Measurements from ENCODE around the gene TRIOBP.
"Not testable (repeated sequence)": the region's sequence is repeated elsewhere in the genome, so short reads cannot be mapped to it uniquely, and the experiment has no call there.

TRIOBP gene

DNA sequence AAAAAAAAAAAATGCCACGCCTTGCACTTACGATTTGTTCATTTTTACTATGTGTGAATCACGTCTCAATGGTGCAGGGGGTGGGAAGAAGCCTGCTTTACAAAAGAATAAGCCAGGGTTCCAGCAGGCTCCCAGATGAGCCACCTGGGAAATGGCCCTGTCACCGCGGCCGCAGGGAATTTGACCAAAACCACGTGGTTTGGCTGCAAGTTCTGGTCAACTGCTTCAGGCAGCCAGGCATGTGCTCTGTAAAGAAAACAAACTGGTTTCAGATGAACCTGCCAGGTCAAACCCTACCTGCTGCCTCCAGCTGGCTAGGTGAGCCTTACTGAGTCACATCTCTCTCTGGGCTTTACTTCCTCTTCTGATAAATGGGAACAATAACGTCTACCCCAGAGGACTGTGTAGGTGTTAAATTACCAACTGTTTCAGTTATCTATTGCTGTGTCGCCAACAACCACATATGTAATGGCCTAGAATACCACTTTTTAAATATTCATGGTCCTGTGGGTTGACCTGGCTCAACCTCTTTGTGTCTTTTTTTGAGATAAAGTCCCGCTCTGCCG is 80.4 kb downstream of the TRIOBP start:
- DNase-seq (ENCODE audit: low spot score) = peak; percentile 87

DNA sequence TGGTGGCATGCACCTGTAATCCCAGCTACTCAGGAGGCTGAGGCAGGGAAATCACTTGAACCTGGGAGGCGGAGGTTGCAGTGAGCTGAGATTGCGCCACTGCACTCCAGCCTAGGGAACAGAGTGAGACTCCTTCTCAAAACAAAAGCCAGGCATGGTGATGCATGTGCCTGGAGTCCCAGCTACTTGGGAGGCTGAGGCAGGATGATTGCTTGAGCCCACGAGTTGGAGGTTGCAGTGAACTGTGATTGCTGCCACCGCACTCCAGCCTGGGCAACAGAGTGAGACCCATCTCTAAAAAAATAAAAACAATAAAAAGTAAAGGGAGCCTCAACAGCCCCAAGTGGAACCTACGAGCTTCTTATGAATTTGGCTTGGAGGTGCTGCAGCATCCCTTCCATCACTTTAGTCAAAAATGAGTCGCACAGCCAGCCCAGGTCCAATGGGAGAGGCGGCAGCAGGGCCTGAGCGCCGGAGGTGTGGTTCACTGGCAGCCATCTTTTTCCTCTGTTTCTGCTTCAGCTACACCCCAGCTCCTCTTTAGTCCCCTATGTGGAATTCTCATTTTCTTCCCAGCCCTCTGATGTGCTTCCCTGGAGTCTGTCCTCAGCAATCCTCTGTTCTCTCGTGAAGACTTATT is 81.6 kb downstream of the TRIOBP start:
- DNase-seq (ENCODE audit: low spot score) = no peak

DNA sequence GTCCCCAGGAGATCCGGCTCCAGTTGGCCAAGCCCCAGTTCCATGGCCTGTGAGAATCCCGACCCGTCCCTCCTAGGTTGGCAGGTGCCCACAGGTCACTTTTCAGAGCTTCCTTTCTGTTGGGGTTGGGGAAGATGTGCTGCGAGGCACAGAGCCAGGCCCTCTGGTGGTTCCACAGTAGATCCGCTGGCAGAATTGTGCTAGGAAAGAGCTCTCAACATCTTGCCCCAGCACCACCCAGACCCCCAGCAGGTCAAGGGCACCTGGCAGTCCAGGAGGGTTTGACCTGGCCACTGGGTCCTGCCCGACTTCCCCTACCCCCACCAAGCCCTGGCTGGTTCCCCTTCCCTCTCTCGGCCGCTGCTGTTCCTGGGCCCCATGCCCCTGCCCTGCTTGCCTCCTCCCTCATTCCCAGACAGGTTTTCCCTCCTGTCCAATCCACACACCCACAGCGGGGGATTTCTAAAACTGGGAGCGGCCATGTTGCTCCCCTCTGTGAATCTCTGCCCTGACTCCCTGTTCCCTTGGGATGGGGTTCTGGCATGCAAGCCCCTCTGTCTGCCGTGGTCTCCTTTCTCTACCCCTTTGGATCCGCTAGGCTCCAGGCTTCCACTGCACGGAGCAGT is 84.7 kb downstream of the TRIOBP start:
- no peak for DNase-seq (ENCODE audit: low spot score)

DNA sequence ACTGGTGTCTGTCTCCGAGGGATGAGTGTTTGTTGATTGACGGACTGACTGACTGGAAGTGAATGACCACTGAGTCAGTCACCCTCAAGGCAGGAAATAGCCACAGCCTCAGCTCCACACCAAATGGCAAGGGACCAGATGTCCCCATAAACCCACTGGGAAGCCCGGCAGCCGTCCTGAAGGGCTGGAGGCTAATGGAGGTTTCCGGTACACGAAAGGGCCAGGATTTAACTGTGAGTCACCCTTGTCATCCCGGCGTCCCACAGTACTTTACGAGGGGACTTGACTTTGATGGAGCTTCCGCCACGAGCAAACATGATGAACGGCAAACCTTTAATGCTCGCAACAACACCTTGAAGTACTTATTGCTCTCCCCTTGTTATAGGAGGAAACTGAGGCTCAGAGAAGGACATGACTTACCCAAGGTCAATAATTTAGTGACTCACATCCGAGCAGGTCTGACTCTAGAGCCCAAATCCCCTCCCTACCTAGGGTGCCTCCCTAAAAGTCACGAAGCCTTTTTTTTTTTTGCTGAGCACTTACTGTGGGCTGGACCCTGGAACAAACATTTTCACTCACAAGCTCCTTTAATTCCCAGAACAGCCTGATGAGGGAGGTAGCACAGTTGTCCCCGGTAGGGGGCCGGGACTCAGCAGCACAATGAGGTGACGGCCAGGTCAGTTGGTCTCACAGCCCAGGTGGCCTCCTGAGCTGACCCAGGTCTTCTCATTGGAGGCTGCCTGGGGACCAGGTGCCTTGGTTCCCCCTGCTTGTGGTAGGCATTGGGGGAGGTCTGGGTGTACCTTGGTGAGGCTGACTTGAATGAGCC is 85.7 kb downstream of the TRIOBP start:
- peak; percentile 66 for DNase-seq (ENCODE audit: low spot score)

DNA sequence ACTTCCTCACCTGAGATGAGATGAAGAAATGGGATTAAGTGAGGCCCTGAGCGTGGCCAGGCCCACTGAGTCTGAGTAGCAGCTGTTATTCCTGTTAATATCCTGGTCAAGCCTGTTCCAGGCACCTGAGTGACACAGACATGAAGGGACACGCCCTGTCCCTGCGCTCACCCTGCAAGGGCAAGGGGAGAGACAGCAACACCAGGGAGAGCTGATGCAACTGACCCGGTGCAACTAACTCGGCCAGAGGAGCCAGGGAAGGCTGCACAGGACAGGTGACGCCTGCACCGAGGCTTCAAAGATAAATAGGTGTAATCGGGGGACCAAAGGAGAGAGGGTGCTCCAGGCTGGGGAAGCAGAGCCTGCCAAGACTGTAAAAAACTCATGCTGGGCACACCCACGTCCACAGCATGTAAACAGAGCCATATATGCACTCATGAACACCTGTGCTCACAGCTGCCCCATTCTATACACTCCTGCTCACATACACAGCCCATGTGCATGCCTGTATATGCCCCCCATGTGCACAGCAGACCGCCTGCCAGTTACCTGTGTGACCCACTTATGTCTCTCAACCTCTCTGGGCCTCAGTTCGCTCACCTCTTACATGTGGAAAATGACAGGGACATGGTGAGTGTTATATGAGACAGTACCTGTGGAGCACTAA is 88.1 kb downstream of the TRIOBP start:
- DNase-seq (ENCODE audit: low spot score) = peak; percentile 73

DNA sequence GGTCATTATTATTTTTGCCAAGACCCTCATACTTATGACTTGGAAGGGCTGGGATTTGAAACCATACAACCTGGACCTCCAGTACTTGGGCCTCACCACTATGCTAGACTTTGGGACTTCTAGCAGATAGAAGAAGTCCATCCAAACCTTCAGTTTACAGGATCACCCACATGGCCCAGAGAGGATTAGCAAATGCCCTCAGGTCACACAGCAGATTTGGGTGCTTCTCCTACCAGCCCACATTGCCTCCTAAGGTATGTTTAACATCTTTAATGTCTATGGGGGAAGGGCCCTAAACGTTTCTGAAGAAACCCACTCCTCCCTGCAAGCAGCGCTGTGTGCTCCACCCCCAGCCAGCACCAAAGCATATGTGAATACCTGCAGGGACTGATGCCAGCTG is 93.4 kb downstream of the TRIOBP start:
- no peak for DNase-seq (ENCODE audit: low spot score)

DNA sequence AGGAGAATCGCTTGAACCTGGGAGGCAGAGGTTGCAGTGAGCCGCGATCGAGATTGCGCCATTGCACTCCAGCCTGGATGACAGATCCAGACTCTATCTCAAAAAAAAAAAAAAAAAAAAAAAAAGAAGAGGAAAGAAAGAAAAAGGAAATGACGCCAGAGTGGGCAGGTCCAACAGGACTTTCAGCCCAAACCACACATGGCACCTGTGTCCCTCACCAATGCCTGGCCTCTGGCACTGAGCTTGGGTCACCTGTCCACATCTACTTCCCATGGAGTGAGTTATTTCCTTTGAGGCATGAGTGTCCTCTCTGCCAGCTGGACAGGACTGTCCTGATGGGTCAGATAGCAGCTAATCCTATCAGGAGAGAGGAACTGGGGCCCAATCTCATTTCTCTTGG is 95.6 kb downstream of the TRIOBP start:
- no peak for DNase-seq (ENCODE audit: low spot score)

DNA sequence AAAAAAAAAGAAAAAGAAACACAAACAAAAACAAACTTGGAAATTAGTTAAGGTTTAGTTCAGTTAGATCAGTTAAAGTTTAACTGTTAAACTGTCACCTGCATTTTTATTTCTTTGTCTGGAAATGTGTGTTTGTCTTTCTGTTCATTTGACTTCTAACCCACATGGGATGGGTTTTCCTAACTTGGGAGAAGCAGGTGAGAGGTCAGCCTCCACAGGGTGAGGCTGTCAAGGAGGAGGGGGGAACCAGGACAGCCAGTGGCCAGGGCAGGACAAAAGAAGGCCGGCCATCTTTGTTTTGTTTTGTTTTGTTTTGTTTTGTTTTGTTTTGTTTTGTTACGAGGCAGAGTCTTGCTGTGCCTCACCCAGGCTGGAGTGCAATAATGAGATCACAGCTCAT is 97.5 kb downstream of the TRIOBP start:
- no peak for DNase-seq (ENCODE audit: low spot score)

DNA sequence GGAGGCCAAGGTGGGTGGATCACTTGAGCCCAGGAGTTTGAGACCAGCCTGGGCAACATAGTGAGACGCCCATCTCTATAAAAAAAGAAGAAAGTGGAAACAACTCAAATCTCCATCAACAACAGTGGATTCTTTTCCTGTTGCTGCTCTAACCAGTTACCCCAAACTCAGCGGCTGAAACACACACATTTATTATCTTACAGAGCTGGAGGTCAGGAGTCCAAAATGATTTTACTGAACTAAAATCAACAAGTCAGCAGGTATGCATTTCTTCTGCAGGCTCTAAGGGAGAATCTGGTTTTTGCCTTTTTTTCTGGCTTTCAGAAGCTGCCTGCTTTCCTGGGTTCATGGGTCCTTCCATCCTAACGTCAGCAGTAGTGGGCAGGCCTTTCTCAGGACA is 99.2 kb downstream of the TRIOBP start:
- no peak for DNase-seq (ENCODE audit: low spot score)

DNA sequence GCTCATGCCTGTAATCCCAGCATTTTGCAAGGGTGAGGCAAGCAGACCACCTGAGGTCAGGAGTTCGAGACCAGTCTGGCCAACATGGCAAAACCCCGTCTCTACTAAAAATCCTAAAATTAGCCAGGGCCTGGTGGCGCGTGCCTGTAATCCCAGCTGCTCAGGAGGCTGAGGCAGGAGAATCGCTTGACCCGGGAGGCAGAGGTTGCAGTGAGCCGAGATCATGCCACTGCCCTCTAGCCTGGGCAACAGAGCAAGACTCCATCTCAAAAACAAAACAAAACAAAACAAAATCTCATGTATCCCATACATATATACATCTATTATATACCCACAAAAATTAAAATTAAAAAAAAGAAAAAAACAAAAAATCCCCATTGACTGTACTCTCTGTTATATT is 100.4 kb downstream of the TRIOBP start:
- not testable (repeated sequence) for DNase-seq (ENCODE audit: low spot score)

DNA sequence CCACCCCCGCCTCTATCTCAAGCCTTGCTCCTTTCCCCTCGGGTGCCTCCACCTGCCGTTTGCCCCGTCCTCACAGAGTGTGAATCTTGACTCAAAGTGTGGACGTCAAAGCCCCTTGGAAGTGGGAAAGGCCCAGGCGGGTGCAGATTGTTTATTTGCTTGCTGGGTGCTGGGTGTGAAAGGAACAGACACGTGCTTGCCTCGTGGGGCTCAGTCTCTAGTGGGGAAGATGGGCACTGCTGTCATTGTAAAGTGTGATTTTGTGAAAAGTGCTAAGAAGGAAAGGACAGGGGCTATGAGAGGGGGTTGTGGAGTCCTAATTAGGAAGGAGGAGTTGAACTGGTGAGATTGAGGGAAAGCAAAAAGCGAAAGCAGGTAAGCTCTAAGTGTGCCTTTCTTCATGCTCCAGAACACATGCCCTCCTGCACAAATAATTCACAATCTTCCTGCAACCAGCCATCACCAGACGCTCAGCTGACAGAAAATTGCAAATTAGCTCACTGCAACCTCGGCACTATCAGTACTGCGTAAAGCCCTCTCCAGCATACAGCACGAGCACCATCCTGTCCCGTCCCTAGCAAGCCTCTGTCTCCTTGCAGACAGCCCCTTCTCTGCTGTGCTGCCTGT is 101.1 kb downstream of the TRIOBP start:
- DNase-seq (ENCODE audit: low spot score) = no peak

DNA sequence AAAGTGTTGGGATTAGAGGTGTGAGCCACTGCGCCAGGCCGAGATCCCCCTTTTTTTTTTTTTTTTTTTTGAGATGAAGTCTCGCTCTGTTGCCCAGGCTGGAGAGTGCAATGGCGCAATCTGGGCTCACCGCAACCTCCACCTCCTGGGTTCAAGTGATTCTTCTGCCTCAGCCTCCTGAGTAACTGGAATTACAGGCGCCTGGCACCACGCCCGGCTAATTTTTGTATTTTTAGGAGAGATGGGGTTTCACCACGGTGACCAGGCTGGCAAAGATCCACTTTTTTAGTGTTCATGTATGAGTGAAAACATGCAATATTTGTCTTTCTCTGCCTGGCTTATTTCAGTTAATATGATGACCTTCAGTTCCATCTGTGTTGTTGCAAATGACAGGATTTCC is 103.1 kb downstream of the TRIOBP start:
- not testable (repeated sequence) for DNase-seq (ENCODE audit: low spot score)

DNA sequence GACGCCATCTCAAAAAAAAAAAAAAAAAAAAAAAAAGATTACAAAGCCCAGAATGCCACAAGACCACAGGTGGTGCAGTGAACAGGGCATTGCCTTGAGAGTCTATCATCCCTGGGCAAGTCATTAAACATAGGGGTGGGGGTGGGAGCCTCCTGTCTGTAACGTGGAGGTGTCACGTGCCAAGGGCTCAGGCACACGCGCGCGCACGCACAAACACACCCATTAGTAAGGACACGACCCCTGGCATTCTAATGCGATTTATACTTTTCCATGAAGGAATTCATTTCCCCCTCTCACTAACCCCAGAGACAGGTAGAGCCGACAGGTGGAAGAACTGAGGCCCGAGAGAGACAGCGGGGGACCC is 105.1 kb downstream of the TRIOBP start:
- no peak for DNase-seq (ENCODE audit: low spot score)

DNA sequence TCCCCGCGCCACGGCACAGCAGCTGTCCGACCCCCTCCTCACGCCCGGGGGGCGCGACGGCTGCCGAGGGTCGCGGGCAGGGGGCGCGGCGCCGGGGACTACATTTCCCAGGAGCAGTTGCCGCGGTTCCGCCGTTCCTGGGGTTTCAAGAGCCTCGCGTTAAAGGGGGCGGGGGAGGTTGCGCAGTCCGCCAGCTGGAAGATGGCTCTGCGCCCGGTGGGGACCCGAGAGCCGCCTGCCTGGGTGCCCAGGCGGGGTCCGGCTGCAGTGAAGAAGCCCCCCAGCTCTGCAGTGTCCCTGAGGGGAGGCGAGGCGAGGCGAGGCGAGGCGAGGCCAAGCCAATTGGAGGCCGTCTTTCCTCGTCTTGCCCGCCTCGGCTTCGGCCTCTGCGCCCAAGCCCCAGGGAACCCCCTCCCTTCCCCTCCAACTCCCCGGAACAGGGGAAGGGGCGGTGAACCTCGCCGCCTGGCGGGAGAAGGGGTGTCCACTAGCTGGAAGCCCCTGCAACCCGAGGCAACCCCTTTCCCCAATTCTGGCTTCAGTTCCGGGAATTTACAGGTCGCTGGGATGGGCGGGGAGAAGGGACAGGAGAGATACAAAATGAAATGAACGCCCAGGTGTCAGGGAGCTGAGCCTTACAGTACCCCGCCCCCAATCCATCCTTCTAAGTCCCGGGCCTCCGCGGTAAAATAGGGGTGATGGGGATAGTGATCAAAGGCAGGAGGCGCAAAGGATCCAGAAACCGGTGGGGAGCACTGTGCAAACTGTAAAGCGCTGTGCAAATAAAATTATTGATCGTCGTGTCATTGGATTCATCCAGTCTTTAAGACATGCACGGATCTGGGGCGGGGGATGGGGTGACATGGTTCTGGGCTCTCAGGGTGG is 105.7 kb downstream of the TRIOBP start:
- DNase-seq (ENCODE audit: low spot score) = no peak

DNA sequence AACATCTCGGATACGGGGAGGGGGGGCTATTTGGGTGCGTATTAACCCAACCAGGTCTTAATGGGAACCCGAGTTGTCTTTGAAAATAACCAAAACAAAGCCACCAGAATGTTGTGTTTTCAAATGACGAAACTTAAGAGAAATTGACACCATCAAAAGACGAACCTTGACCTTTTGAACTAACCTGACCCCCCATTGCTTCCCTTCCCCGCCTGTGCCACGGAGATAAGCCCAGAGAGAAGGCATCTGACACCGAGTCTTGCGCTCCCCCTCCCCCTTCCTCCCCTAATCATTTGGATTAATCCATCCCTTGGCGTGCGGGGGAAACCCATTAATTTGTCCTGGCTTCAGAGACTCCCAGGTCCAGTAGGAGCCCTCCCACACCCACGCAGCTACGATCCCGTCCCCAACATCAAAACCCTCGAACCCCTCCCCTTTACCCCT is 106.4 kb downstream of the TRIOBP start:
- DNase-seq (ENCODE audit: low spot score) = no peak

DNA sequence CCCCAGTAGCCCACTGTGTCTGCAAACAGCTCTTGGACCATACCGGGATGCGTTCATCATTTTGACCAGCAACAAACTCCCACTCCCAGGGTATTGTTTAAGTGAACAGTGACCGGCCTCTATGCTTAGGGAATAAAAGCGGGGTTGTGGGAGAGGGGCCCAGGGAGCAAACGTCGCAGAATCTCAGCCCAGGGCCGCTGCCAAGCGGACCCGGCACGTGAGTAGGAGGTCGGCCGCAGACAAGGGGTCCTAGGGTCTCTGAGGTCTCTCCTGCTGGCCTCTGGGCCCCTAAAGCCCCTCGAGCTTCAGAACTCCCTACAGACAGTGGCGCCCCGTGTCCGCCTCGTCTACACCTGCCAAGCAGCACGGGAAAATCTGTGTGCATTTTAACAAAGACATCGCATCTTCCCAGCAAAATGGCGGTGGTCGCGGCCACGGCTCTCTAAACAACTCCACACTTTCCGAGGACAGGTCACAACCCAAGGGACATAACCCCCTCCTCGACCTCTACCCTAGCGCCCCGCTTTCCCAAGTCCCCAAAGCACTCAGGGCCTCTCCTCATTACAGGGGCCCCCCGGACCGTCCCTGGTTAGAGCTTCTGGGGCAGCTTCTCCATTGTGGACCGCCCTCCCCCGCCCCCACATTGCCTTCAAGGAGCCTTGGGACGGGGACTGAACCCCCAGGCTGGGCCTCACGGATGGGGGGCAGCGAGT is 106.9 kb downstream of the TRIOBP start:
- DNase-seq (ENCODE audit: low spot score) = no peak

DNA sequence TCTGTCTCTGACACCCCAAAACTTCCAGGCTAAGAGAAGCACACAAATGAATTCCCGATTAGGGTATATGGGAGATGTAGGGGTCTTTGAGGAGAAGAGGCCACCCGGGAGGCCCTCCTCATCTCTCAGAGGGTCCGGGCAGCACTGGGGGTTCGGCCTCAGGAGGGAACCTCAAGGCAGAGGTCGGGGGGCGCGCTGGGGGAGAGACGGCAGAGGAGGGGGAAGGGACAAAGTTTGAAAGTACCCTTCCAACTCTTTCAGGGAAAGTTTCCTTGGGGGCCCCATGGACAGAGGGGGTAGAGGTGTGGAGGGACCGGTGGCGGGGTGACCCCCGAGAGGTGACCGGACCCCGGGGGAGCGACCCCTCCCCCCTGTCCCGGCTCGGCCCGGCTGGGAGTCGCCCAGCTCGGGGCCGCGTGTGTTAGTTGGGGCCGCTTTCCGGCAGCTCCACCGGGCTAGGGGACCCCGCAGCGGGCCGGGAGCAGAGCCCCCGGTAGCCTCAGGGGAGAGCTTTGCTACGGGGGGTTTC is 107.6 kb downstream of the TRIOBP start:
- no peak for DNase-seq (ENCODE audit: low spot score)

DNA sequence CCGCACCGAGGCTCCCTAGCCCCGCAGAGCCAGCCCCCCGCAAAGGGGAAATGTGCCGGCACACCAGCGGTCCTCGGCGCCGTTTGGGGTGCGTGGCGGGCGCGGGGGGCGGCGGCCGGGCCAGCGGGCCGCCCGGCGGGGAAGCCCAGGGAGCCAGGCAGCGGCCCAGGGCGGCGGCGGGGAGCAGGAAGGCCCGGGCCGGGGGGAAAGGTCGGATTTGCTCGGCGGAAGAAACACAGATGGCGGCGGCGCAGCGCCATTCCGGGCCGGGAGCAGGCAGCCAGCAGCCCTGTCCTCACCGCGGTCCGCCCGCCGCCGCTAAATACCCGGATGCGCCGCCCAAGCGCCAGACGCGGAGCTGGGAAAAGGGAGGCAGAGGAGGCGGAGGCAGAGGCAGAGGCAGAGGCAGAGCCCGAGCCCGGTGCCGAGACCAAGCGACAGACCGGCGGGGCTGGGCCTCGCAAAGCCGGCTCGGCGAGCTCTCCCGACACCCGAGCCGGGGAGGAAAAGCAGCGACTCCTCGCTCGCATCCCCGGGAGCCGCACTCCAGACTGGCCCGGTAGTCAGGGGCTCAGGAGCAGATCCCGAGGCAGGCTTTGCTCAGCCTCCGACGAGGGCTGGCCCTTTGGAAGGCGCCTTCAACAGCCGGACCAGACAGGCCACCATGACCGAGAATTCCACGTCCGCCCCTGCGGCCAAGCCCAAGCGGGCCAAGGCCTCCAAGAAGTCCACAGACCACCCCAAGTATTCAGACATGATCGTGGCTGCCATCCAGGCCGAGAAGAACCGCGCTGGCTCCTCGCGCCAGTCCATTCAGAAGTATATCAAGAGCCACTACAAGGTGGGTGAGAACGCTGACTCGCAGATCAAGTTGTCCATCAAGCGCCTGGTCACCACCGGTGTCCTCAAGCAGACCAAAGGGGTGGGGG is 108.3 kb downstream of the TRIOBP start:
- DNase-seq (ENCODE audit: low spot score) = peak; percentile 85

DNA sequence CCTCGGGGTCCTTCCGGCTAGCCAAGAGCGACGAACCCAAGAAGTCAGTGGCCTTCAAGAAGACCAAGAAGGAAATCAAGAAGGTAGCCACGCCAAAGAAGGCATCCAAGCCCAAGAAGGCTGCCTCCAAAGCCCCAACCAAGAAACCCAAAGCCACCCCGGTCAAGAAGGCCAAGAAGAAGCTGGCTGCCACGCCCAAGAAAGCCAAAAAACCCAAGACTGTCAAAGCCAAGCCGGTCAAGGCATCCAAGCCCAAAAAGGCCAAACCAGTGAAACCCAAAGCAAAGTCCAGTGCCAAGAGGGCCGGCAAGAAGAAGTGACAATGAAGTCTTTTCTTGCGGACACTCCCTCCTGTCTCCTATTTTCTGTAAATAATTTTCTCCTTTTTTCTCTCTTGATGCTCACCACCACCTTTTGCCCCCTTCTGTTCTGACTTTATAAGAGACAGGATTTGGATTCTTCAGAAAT is 109.0 kb downstream of the TRIOBP start:
- no peak for DNase-seq (ENCODE audit: low spot score)

All from LoVo (cell line).